ENCODE data around the gene MAGI3.

MAGI3 gene

GRCh38 chr1:113389953-113390834 lies at the start of gene MAGI3:
Gene MAGI3 (plus strand): TSS chr1:113390515. CDS start chr1:113391034, 519 bp downstream.
- peak; percentile 97 for DNase-seq

GRCh38 chr1:113353580-113353979 lies 36.7 kb upstream of the MAGI3 start:
- DNase-seq, result no peak

GRCh38 chr1:113363935-113364334 lies 26.4 kb upstream of the MAGI3 start:
- no peak for DNase-seq

GRCh38 chr1:113369040-113369439 lies 21.3 kb upstream of the MAGI3 start:
- DNase-seq, result no peak

- no peak for DNase-seq
Observed at GRCh38 chr1:113369699-113370098, 20.6 kb upstream of the MAGI3 start.

- DNase-seq, result no peak
Observed at GRCh38 chr1:113370868-113371267, 19.4 kb upstream of the MAGI3 start.

GRCh38 chr1:113372546-113372945 lies 17.8 kb upstream of the MAGI3 start:
- DNase-seq, result no peak

GRCh38 chr1:113373644-113374043 lies 16.7 kb upstream of the MAGI3 start:
- DNase-seq, result no peak

GRCh38 chr1:113375878-113376277 lies 14.4 kb upstream of the MAGI3 start:
- DNase-seq, result no peak

GRCh38 chr1:113380075-113380474 lies 10.2 kb upstream of the MAGI3 start:
- DNase-seq, result no peak

- DNase-seq, result no peak
Observed at GRCh38 chr1:113388017-113388620, 2.2 kb upstream of the MAGI3 start.

GRCh38 chr1:113388621-113389358 lies 1.5 kb upstream of the MAGI3 start:
- peak; percentile 45 for DNase-seq

- DNase-seq, result peak; percentile 30
Observed at GRCh38 chr1:113389359-113389952, 859 bp upstream of the MAGI3 start.

GRCh38 chr1:113390871-113391648 lies 745 bp downstream of the MAGI3 start:
- peak; percentile 74 for DNase-seq

GRCh38 chr1:113391649-113392271 lies 1.4 kb downstream of the MAGI3 start:
- peak; percentile 82 for DNase-seq

GRCh38 chr1:113392541-113393128 lies 2.3 kb downstream of the MAGI3 start:
- peak; percentile 61 for DNase-seq

- peak; percentile 43 for DNase-seq
Observed at GRCh38 chr1:113394043-113394862, 3.9 kb downstream of the MAGI3 start.

- no peak for DNase-seq
Observed at GRCh38 chr1:113394863-113395259, 4.5 kb downstream of the MAGI3 start.

GRCh38 chr1:113396102-113396501 lies 5.8 kb downstream of the MAGI3 start:
- DNase-seq, result no peak

GRCh38 chr1:113396585-113396984 lies 6.3 kb downstream of the MAGI3 start:
- DNase-seq, result no peak
